GM18870 (cell line): ENCODE results near the gene HMSD.
A peak's percentile ranks its signal among the peaks of the same experiment; 100 is the strongest.
"Not testable (repeated sequence)": the region's sequence is repeated elsewhere in the genome, so short reads cannot be mapped to it uniquely, and the experiment has no call there.

ENCODE experiments used
- ATAC-seq: cut with Tn5 transposase; IDR thresholded peaks from one replicate; pipeline ENCODE4 v1.9.1; 2021; ENCODE audit warnings: moderate library complexity; ENCODE audit not compliant: unreplicated experiment

HMSD gene

GRCh38 chr18:63949068-63949737, at the start of gene HMSD:
TSS of gene HMSD (plus strand) at chr18:63949301. CDS start at chr18:63953456, 4,155 bp downstream.
- peak; percentile 62 for ATAC-seq

GRCh38 chr18:63903851-63904570, 45.1 kb upstream of the HMSD start:
- no peak for ATAC-seq

GRCh38 chr18:63904694-63905093, 44.4 kb upstream of the HMSD start:
- no peak for ATAC-seq

- ATAC-seq: peak; percentile 29
Observed at GRCh38 chr18:63905361-63905760, 43.7 kb upstream of the HMSD start.

GRCh38 chr18:63906056-63906455, 43.0 kb upstream of the HMSD start:
- no peak for ATAC-seq

GRCh38 chr18:63907664-63908063, 41.4 kb upstream of the HMSD start, which contains the start of gene SERPINB10:
TSS of gene SERPINB10 (plus strand) at chr18:63907958. CDS start at chr18:63915511, 7,553 bp downstream.
- ATAC-seq: peak; percentile 65

GRCh38 chr18:63908858-63909257, 40.2 kb upstream of the HMSD start:
- peak; percentile 28 for ATAC-seq

GRCh38 chr18:63909870-63910269, 39.2 kb upstream of the HMSD start:
- ATAC-seq: peak; percentile 67

GRCh38 chr18:63917817-63918216, 31.3 kb upstream of the HMSD start:
- no peak for ATAC-seq

- ATAC-seq: no peak
Observed at GRCh38 chr18:63922049-63922448, 27.1 kb upstream of the HMSD start.

- ATAC-seq: no peak
Observed at GRCh38 chr18:63924551-63924950, 24.6 kb upstream of the HMSD start.

- no peak for ATAC-seq
Observed at GRCh38 chr18:63928331-63928730, 20.8 kb upstream of the HMSD start.

- ATAC-seq: not testable (repeated sequence)
Observed at GRCh38 chr18:63929369-63929768, 19.7 kb upstream of the HMSD start.

GRCh38 chr18:63930773-63931354, 18.2 kb upstream of the HMSD start:
- no peak for ATAC-seq

GRCh38 chr18:63936156-63936931, 12.8 kb upstream of the HMSD start:
- peak; percentile 95 for ATAC-seq

GRCh38 chr18:63936932-63937393, 12.1 kb upstream of the HMSD start:
- peak; percentile 30 for ATAC-seq

GRCh38 chr18:63940008-63940407, 9.1 kb upstream of the HMSD start:
- no peak for ATAC-seq

GRCh38 chr18:63940543-63941050, 8.5 kb upstream of the HMSD start:
- not testable (repeated sequence) for ATAC-seq

GRCh38 chr18:63947051-63947790, 1.9 kb upstream of the HMSD start:
- ATAC-seq: no peak

GRCh38 chr18:63951302-63951705, 2.2 kb downstream of the HMSD start:
- peak; percentile 64 for ATAC-seq
